ENCODE measurements around the gene ZNF841. TPM values are rescaled to one million over a fixed set of nuclear protein-coding genes. Genes with fewer than 3 reads are reported as not detected.

The ZNF841 gene
- total and polyA plus RNA-seq, 2 of the 13 experiments (the other 11 are each of a cell fraction or from before 2014, with no cell fraction given) = 6.2 to 14.2 TPM

DNA sequence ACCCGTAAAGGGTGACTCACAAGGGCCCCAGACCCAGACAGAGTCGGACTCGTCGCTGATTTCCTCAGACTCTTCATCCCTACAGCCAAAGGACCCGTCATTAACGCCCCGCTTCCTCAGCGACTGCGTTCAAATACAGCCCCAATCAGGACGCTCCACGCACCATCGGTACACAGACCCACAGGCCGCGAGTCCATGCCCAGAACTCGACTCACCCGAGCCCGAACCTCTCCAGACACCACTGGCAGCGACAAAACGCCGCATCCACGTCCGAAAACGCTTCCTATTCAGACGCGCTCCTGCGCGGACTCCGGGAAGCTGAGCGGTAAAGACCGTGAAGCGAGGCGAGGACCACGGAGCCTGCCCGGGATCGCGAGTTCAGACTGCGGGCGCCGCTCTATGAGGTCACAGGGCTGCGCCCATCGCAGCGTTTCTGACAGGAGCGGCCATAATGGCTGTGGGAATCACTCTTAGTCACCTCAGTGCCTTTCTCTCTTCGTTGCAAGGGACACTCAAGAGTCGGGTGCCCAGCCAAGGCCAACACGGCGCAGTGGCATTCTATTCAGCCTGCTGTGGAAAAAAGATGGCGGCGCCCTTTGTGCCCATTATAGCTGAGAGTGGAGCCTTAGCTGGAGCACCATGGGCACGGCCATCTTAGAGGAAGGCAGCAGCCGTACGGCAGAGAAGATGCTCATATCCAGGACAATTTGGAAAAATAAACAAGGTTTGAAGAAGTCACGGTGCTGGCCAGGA is 67.4 kb downstream of the ZNF841 start, which contains the start of gene ZNF614 (continued):
- TF ChIP-seq RELA (CRISPR knock-in tag; IDR thresholded peaks at IDR 0.05) (peak; percentile 81; the same call in 1 of the 2 replicates), POLR2AphosphoS5 (IDR thresholded peaks at IDR 0.05; ENCODE audit: low read depth, low read length) (peak; percentile 92), HES4 (CRISPR knock-in tag; IDR thresholded peaks at IDR 0.05; ENCODE audit: borderline replicate concordance) (0 out of 2 replicates have a peak, but pooled peaks have one; percentile 48), SNRNP70 (IDR thresholded peaks at IDR 0.05; ENCODE audit: low read depth, low read length) (no peak), MED8 (CRISPR knock-in tag; IDR thresholded peaks at IDR 0.05; ENCODE audit: insufficient replicate concordance) (peak; percentile 56), SNAPC2 (CRISPR knock-in tag; IDR thresholded peaks at IDR 0.05) (peak; percentile 79; the same call in 1 of the 2 replicates), SAP130 (CRISPR knock-in tag; IDR thresholded peaks at IDR 0.05; ENCODE audit: low read depth) (peak; percentile 97), ZNF225 (CRISPR knock-in tag; IDR thresholded peaks at IDR 0.05) (peak; percentile 87; the same call in 1 of the 2 replicates), ZNF781 (CRISPR knock-in tag; IDR thresholded peaks at IDR 0.05; ENCODE audit: borderline replicate concordance, not compliant biosample characterization) (peak; percentile 30)
- TF ChIP-seq, protein P1, sequence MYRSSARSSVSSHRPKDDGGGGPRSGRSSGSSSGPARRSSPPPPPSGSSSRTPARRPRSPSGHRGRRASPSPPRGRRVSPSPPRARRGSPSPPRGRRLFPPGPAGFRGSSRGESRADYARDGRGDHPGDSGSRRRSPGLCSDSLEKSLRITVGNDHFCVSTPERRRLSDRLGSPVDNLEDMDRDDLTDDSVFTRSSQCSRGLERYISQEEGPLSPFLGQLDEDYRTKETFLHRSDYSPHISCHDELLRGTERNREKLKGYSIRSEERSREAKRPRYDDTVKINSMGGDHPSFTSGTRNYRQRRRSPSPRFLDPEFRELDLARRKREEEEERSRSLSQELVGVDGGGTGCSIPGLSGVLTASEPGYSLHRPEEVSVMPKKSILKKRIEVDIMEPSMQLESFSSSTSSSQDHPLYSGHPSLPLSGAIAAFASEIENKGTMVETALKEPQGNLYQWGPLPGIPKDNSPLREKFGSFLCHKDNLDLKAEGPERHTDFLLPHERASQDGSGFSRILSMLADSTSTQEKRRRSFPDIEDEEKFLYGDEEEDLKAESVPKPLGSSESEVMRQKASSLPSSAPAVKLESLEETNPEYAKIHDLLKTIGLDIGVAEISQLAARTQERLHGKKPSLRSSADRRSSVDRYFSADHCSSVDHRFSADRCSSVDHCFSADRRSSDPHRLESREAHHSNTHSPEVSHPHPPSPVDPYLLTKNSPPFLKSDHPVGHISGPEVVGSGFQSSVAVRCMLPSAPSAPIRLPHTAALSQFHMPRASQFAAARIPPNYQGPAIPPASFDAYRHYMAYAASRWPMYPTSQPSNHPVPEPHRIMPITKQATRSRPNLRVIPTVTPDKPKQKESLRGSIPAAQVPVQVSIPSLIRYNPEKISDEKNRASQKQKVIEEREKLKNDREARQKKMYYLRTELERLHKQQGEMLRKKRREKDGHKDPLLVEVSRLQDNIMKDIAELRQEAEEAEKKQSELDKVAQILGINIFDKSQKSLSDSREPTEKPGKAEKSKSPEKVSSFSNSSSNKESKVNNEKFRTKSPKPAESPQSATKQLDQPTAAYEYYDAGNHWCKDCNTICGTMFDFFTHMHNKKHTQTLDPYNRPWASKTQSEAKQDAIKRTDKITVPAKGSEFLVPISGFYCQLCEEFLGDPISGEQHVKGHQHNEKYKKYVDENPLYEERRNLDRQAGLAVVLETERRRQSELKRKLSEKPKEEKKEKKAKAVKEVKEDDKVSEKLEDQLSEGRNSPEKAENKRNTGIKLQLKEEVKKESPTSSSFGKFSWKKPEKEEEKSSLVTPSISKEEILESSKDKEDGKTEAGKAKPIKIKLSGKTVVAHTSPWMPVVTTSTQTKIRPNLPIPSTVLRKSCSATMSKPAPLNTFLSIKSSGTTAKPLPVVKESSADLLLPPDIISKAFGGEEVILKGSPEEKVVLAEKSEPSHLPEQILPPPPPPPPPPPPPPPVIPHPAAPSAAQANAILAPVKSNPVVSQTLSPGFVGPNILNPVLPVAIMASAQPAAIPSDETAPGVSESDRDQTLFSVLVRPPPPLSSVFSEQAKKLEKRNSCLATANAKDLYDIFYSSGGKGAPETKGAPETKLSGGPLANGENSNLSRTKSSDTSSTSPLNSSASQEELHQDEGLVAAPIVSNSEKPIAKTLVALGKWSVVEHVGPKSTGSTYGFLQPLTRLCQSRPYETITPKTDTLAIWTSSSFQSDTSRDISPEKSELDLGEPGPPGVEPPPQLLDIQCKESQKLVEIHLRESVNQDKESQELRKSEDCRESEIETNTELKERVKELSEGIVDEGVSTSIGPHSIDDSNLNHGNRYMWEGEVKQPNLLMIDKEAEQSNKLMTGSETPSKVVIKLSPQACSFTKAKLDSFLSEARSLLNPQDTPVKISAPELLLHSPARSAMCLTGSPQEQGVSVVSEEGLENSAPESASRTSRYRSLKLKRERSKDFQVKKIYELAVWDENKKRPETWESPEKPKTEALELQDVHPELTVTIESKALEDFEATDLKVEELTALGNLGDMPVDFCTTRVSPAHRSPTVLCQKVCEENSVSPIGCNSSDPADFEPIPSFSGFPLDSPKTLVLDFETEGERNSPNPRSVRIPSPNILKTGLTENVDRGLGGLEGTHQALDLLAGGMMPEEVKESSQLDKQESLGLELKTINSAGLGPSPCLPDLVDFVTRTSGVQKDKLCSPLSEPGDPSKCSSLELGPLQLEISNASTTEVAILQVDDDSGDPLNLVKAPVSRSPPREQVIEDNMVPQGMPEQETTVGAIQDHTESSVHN (CRISPR knock-in tag; IDR thresholded peaks at IDR 0.05) = 0 out of 2 replicates have a peak, but pooled peaks have one; percentile 27
- TF ChIP-seq, protein P2, sequence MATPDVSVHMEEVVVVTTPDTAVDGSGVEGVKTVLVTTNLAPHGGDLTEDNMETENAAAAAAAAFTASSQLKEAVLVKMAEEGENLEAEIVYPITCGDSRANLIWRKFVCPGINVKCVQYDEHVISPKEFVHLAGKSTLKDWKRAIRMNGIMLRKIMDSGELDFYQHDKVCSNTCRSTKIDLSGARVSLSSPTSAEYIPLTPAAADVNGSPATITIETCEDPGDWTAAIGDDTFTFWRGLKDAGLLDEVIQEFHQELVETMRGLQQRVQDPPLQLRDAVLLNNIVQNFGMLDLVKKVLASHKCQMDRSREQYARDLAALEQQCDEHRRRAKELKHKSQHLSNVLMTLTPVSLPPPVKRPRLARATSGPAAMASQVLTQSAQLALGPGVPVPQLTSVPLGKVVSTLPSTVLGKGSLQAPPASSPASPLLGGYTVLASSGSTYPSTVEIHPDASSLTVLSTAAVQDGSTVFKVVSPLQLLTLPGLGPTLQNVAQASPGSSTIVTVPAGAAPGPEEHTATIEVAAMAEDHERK (CRISPR knock-in tag; IDR thresholded peaks at IDR 0.05; ENCODE audit: low read depth) = 0 out of 2 replicates have a peak, but pooled peaks have one; percentile 51
- TF ChIP-seq, protein P3, sequence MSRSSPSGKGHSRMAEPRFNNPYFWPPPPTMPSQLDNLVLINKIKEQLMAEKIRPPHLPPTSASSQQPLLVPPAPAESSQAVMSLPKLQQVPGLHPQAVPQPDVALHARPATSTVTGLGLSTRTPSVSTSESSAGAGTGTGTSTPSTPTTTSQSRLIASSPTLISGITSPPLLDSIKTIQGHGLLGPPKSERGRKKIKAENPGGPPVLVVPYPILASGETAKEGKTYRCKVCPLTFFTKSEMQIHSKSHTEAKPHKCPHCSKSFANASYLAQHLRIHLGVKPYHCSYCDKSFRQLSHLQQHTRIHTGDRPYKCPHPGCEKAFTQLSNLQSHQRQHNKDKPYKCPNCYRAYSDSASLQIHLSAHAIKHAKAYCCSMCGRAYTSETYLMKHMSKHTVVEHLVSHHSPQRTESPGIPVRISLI (CRISPR knock-in tag; IDR thresholded peaks at IDR 0.05; ENCODE audit: borderline replicate concordance) = peak; percentile 55; the same call in 1 of the 2 replicates
- TF ChIP-seq, protein P4, sequence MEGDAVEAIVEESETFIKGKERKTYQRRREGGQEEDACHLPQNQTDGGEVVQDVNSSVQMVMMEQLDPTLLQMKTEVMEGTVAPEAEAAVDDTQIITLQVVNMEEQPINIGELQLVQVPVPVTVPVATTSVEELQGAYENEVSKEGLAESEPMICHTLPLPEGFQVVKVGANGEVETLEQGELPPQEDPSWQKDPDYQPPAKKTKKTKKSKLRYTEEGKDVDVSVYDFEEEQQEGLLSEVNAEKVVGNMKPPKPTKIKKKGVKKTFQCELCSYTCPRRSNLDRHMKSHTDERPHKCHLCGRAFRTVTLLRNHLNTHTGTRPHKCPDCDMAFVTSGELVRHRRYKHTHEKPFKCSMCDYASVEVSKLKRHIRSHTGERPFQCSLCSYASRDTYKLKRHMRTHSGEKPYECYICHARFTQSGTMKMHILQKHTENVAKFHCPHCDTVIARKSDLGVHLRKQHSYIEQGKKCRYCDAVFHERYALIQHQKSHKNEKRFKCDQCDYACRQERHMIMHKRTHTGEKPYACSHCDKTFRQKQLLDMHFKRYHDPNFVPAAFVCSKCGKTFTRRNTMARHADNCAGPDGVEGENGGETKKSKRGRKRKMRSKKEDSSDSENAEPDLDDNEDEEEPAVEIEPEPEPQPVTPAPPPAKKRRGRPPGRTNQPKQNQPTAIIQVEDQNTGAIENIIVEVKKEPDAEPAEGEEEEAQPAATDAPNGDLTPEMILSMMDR (CRISPR knock-in tag; IDR thresholded peaks at IDR 0.05) = no peak
- TF ChIP-seq, protein P5, sequence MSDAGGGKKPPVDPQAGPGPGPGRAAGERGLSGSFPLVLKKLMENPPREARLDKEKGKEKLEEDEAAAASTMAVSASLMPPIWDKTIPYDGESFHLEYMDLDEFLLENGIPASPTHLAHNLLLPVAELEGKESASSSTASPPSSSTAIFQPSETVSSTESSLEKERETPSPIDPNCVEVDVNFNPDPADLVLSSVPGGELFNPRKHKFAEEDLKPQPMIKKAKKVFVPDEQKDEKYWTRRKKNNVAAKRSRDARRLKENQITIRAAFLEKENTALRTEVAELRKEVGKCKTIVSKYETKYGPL (CRISPR knock-in tag; IDR thresholded peaks at IDR 0.05) = no peak

Measured in HepG2 (cell line).